Epithelial cell of esophagus (primary cell): Measurements from ENCODE around the gene UBN1.

Source experiments
- DNase-seq: peaks from one replicate; pipeline ENCODE4 v3.0.0; 2010; ENCODE audit warnings: low read depth
- H3K4me3 ChIP-seq: 2 replicates; pipeline ENCODE4 v1.5.1; 2011; ENCODE audit warnings: mild to moderate bottlenecking, low read length, control low read depth
- TF ChIP-seq, protein P1 (sequence below): IDR thresholded peaks from 2 replicates; pipeline ENCODE4 v1.5.1; 2011; ENCODE audit warnings: low read depth, mild to moderate bottlenecking, low read length, control low read depth, inconsistent platforms; ENCODE audit not compliant: insufficient read depth; ENCODE audit errors: missing control alignments

UBN1 gene

DNA sequence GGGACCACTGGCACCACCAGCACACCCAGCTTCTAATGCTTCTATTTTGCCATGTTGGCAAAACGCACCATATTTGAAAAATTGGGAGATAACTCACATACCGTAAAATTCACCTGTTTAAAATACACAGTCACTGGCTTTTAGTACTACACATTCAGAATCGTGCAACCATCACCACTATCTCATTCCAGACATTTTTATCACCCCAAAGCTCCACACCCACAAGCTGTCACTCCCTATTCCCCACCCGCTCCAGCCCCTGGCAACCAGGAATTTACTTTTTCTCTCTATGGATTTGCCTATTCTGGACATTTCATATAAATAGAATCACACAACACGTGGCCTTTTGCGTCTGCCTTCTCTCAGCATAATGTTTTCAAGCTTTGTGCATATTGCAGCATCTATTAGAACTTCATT lies 64.7 kb downstream of the UBN1 start:
- TF ChIP-seq, protein P1, sequence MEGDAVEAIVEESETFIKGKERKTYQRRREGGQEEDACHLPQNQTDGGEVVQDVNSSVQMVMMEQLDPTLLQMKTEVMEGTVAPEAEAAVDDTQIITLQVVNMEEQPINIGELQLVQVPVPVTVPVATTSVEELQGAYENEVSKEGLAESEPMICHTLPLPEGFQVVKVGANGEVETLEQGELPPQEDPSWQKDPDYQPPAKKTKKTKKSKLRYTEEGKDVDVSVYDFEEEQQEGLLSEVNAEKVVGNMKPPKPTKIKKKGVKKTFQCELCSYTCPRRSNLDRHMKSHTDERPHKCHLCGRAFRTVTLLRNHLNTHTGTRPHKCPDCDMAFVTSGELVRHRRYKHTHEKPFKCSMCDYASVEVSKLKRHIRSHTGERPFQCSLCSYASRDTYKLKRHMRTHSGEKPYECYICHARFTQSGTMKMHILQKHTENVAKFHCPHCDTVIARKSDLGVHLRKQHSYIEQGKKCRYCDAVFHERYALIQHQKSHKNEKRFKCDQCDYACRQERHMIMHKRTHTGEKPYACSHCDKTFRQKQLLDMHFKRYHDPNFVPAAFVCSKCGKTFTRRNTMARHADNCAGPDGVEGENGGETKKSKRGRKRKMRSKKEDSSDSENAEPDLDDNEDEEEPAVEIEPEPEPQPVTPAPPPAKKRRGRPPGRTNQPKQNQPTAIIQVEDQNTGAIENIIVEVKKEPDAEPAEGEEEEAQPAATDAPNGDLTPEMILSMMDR = no peak
- no peak overlapping the region for H3K4me3 ChIP-seq
- peak; percentile 48 for DNase-seq

DNA sequence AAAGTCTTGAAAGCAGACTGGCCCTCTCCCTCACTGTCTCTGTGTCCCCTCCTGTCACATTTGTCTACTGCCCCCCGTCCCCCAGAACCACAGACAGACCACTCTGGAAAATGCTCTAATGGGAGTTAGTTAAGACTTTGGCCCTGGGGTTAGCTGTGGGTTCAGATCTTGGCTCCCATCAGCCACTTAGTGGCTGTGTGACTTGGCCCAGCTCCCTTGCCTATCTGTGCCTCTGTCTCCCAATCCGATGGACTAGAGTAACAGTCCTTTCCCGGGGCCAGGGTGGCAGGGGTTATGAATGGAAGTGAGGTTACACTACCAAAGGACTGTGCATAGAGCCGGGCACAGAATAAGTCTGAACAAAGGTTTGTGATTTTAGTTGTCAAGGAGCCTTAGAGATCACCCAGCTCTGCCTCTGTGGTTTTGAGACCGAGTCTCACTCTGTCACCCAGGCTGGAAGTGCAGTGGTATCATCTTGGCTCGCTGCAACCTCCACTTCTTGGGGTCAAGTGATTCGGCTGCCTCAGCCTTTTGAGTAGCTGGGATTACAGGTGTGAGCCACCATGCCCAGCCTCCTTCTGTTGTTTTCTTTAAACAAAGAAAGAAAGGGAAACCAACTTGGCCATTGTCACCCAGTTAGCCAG lies 66.0 kb downstream of the UBN1 start:
- H3K4me3 ChIP-seq = no peak overlapping the region
- TF ChIP-seq, protein P1 = no peak
- no peak for DNase-seq

DNA sequence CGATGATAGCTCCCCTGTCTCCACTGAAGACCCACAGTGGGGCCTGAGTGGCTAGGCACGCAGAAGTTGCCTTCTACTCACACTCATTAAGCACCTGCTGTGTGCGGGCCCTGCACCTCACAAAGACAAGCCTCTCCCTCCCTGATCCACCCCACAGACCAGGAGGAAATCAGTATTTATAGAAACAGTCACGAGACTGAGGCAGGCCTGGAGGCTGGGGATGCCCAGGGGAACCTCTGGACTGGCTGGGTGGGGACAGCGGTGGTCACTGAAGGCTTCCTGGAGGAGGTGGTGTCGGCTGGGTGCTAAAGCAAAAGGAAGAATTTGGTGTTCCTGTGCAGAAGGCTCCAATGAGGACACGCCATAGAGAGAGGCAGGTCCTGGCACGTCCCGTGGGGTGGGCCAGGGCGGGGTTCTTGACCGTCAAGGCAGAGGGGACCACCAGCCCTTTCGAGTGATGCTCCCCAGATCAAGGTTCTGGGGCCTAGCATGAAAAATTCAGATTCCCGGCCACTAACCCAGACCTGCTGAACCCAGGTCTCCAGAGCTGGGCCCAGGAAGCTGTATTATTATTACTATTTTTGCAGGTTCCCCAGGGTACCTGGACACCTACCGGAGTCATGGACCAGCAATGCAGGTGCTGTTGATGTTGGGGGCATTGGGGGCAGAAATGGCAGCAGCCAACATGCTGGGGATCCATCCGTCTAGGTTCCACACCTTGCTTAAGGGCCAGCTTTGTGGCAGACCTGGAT lies 66.7 kb downstream of the UBN1 start:
- TF ChIP-seq, protein P1 = no peak
- no peak overlapping the region for H3K4me3 ChIP-seq
- DNase-seq = no peak

DNA sequence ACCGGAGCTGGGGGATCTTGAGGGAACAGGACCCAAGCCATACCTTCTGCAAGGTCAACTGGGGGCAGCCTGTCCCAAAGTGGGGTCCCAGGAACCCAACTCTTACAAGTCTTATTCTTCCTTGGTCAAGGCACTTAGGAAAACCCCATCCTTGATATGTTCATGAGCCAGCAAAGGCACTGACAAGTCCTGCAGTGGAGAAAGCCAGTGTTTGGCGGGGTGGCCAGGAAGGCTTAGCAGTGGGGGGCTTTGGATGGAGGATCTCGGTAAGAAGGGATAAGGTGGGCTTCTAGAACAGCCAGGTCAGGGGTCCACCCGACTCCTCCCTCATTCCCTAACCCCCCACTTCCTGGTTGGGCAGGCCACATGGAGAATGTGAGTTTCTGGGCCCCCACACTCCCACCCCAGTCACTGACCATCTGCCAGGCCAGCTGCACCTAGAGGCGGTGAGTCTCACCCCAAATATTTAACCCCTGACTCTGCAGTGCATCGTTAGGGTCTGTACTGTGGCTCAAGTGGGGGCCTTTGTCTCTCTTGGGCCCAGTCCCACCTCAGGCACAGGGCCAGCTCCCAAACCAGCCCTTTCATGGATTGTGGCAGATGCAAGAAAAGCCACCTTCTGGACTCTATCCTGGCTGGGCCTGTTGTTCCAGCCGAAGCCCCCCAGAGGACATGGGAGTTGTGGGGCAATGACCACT lies 67.4 kb downstream of the UBN1 start:
- TF ChIP-seq, protein P1 = no peak
- DNase-seq = no peak
- H3K4me3 ChIP-seq = no peak overlapping the region

DNA sequence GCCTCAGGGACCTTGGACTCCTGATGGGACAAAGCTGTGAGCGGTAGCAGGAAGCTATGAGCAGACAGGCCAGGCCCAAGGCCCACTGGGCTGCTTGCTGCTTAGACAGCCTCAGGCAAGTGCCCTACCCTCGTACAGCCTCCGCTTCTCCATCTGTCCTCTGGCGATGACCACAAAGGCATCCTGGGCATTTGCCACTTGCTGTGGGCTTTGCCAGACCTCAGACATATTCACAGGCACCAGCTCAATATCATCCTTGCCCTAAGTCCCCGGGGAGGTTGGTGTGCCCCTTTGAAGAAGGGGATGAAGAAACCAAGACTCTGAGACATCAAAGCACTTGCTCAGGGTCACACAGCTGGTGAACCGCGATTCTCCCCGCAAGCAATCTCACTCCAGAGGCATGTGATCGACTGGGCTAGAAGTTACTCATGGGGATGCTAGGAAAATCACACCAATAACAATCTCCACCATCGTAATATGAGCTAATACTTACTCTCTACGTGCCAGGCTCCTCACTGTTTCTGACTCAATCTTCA lies 68.0 kb downstream of the UBN1 start:
- peak; percentile 51 for DNase-seq
- TF ChIP-seq, protein P1 = no peak
- H3K4me3 ChIP-seq = no peak overlapping the region

DNA sequence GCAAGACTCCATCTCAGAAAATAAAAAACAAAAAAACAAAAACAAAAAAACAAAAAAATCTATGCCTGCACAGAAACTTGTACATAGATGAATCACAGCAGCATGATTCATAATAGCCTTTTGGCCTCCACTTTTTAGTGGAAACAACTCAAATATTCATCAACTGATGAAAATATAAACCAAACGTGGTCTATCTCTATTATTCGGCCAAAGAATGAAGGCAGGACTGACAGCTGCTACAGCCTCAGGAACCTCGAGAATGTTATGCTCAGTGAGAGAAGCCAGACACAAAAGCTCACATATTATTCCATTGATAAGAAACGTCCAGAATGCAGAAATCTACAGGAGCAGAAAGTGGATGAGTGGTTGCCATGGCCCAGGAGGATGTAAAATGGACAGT lies 69.8 kb downstream of the UBN1 start:
- DNase-seq = no peak
- TF ChIP-seq, protein P1 = no peak
- no peak overlapping the region for H3K4me3 ChIP-seq
